Adrenal gland (tissue), 12 donors: ENCODE measurements around the gene TM7SF2. TPM values are rescaled to one million over a fixed set of nuclear protein-coding genes. Genes with fewer than 3 reads are reported as not detected.
A peak's percentile ranks its signal among the peaks of the same experiment; 100 is the strongest.

Experiments used
- DNase-seq, 7 donors: peaks; one replicate each; pipeline ENCODE4 v3.0.0-alpha.2; 2019 to 2020
- H3K27ac ChIP-seq, 5 donors: fragments of 200-600 bp; sonication (generic) in 4 of 5; 1 replicate in 3 of 5; 2 replicates in 2 of 5; pipeline versions ENCODE4 v1.5.1 to v1.8.0; 2016 to 2020; ENCODE audit warnings: mild to moderate bottlenecking in 1 of 5
- H3K27me3 ChIP-seq: fragments of 200-600 bp; 2 replicates; pipeline ENCODE4 v1.8.0; 2021
- H3K36me3 ChIP-seq, 2 donors: fragments of 200-600 bp; replicated peaks in 1 of 2; 1 replicate in 1 of 2; 2 replicates in 1 of 2; pipeline versions ENCODE4 v1.5.1 to v1.8.0; 2018 to 2022
- H3K4me1 ChIP-seq, 2 donors: fragments of 200-600 bp; replicated peaks in 1 of 2; 1 replicate in 1 of 2; 2 replicates in 1 of 2; pipeline versions ENCODE4 v1.5.1 to v1.8.0; 2018 to 2021
- H3K4me3 ChIP-seq, 4 donors: fragments of 200-600 bp; sonication (generic) in 3 of 4; one replicate each; pipeline ENCODE4 v1.5.1; 2016 to 2018
- H3K9me3 ChIP-seq, 3 donors: fragments of 200-600 bp; sonication (generic) in 1 of 3; replicated peaks in 1 of 3; 1 replicate in 2 of 3; 2 replicates in 1 of 3; pipeline versions ENCODE4 v1.5.1 to v1.8.0; 2016 to 2021
- CTCF ChIP-seq, 6 experiments: fragments of 450-650 bp in 4 of 6; fragments of 200-600 bp in 2 of 6; sonication (generic) in 1 of 6; IDR thresholded peaks; 1 replicate in 5 of 6; 2 replicates in 1 of 6; pipeline versions ENCODE4 v1.5.1 to v1.8.0; 2016 to 2021; ENCODE audit warnings: antibody characterized with exemption in 6 of 6, mild to moderate bottlenecking in 2 of 6, moderate library complexity in 1 of 6
- POLR2A ChIP-seq, 2 donors: fragments of 450-650 bp; IDR thresholded peaks; one replicate each; pipeline ENCODE4 v1.6.1; 2017; ENCODE audit warnings: antibody characterized with exemption in 2 of 2, mild to moderate bottlenecking in 2 of 2, moderate library complexity in 1 of 2
- WGBS, 4 donors: extraction: QIAGEN DNeasy Blood & Tissue Kit in 2 of 4; methylation state at CpG; one replicate each; pipeline versions ENCODE4 v1.1.5 to v1.1.7; 2013 to 2017; 5-methylcytosine and 5-hydroxymethylcytosine counted together
- intact Hi-C, 2 donors: fragments of 100-400 bp; cut with DNase I; formaldehyde crosslinking; loops; one replicate each; pipeline versions ENCODE4 v1.14.1 to v1.15.0; 2022 to 2023
- polyA plus RNA-seq, 3 donors: library from polyadenylated mRNA; stranded (reverse); fragments of 200-250 nt in 2 of 3; fragments of 350-450 nt in 1 of 3; fragmentation: Illumina TruSeq in 1 of 3; extraction: RNeasy Lipid Tissue Mini Kit (QIAGEN cat#74804) in 1 of 3; gene quantifications; one replicate each; pipeline ENCODE4 v1.2.3, GENCODE V29; 2013 to 2014
- total RNA-seq, 9 donors: library from RNA; depleted of rRNA in 4 of 9; stranded (reverse); fragments of >200 nt in 4 of 9; fragments of 120-200 nt in 1 of 9; fragmentation: NEBNext Ultra II Directional in 1 of 9; extraction: Animal tissue kit (Norgen Biotek cat#: 25700) in 1 of 9; gene quantifications; one replicate each; pipeline versions ENCODE4 v1.1.0 to v1.2.4, GENCODE V29; 2013 to 2023
- donor health status: healthy with polysubstance abuse.
- donor health status: Bipolar disorder and iron deficiency.
- donor health status: DM: yes; HTN: yes; CAD: no.
- donor health status: DM: no; HTN: no; CAD: no.
- donor health status: DM: no; HTN: no; CAD: no.
- donor health status: DM: yes; HTN: yes; CAD: no.

The TM7SF2 gene
- total and polyA plus RNA-seq, 12 donors: 259 to 1,807 (median 650) TPM

GRCh38 chr11:65087827-65088226, 23.8 kb upstream of the TM7SF2 start:
- Histone ChIP-seq H3K4me1 (peaks cover 12 to 20% of the 10 kb centered on the region in 2 donors), H3K36me3 (peaks cover 0 to 46% of the 10 kb centered on the region in 2 donors), H3K9me3 (no peaks in the 10 kb centered on the region), H3K27me3 (no peaks in the 10 kb centered on the region), H3K4me3 (no peak overlapping the region), H3K27ac (no peak overlapping the region)
- no peak for TF ChIP-seq POLR2A (IDR thresholded peaks at IDR 0.05)
- TF ChIP-seq CTCF (IDR thresholded peaks at IDR 0.05): no peak
- DNase-seq: no peak
- intact Hi-C loops: no loop called here
- 89 to 93% (median 92%) methylated on average over 5 to 15 of the region's 15 CpGs for WGBS, 4 donors

- WGBS, 4 donors: 91 to 97% (median 93%) methylated on average over 4 of the region's 4 CpGs
- Histone ChIP-seq H3K4me3 (no peak overlapping the region), H3K36me3 (peaks cover 0 to 46% of the 10 kb centered on the region in 2 donors), H3K4me1 (peaks cover 9 to 11% of the 10 kb centered on the region in 2 donors), H3K9me3 (no peaks in the 10 kb centered on the region), H3K27me3 (no peaks in the 10 kb centered on the region), H3K27ac (no peak overlapping the region)
- TF ChIP-seq POLR2A (IDR thresholded peaks at IDR 0.05): no peak
- DNase-seq: no peak
- intact Hi-C loops: no loop called here
These were observed 22.1 kb upstream of the TM7SF2 start for GRCh38 chr11:65089621-65090020.

- DNase-seq: no peak
- Histone ChIP-seq H3K4me1 (peaks cover 0 to 2% of the 10 kb centered on the region in 2 donors), H3K4me3 (no peak overlapping the region), H3K9me3 (no peaks in the 10 kb centered on the region), H3K27me3 (no peaks in the 10 kb centered on the region), H3K27ac (no peak overlapping the region), H3K36me3 (peaks cover 0 to 41% of the 10 kb centered on the region in 2 donors)
- 90 to 98% (median 92%) methylated on average over 4 of the region's 4 CpGs for WGBS, 4 donors
- no peak for TF ChIP-seq POLR2A (IDR thresholded peaks at IDR 0.05)
- no peak for TF ChIP-seq CTCF (IDR thresholded peaks at IDR 0.05)
- intact Hi-C loops: no loop called here
These were observed 21.0 kb upstream of the TM7SF2 start for GRCh38 chr11:65090628-65091027.

- H3K4me1 ChIP-seq: peaks cover 9 to 11% of the 10 kb centered on the region in 2 donors
- DNase-seq: no peak
- H3K4me3 ChIP-seq: no peak overlapping the region
These were observed 16.2 kb upstream of the TM7SF2 start for GRCh38 chr11:65095427-65095826.

More at GRCh38 chr11:65095427-65095826, 16.2 kb upstream of the TM7SF2 start:
- H3K27ac ChIP-seq: peak overlapping the region in 3 of 5 donors; percentile 92 to 95 (median 94)
- no peak for TF ChIP-seq POLR2A (IDR thresholded peaks at IDR 0.05)
- no peak for TF ChIP-seq CTCF (IDR thresholded peaks at IDR 0.05)
- no peaks in the 10 kb centered on the region for H3K27me3 ChIP-seq
- H3K9me3 ChIP-seq: no peaks in the 10 kb centered on the region
- intact Hi-C loops: no loop called here
- WGBS, 4 donors: 73 to 81% (median 76%) methylated on average over 13 to 22 of the region's 22 CpGs
- H3K36me3 ChIP-seq: peaks cover 0 to 13% of the 10 kb centered on the region in 2 donors
